ENCODE data around the gene SLC35E1.

SLC35E1 gene

DNA sequence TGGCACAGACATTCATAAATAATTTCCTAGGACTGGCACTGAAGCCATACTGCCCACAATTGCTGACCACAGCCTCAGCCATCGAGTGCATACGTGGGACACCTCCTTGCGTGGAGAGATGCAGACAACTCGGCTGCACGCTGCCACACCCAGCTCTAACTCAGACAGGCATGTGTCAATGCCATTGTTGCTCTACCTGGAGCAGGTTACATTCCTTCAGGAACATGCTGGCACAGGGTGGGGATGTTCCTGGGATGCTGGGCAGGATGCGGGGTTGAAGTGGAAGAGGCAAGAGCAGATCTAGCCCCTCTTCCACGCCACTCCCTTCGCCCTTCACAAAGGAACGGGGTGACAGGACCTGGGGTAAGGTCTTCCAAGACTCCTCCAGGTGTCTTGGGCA is 24.2 kb upstream of the SLC35E1 start:
- no peak for DNase-seq

DNA sequence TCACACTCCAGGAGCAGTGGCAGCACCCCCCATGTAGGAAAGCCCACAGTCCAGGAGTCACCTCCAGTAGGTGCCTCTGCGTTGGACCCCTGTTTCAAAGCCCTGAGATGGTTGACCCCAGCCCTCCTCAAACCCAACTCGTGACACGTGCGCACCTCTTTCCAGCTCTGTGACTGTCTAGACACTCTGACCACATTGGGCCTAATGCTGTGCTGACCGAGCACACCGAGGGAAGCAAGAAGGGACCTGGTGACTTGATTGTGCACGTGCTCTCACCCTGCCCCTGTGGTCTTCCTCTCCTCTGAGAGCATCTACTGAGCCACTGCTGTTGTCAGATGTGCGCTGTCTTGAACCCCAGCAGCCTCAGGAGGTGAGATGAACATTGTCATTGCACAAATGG is 22.9 kb upstream of the SLC35E1 start:
- DNase-seq, result no peak

DNA sequence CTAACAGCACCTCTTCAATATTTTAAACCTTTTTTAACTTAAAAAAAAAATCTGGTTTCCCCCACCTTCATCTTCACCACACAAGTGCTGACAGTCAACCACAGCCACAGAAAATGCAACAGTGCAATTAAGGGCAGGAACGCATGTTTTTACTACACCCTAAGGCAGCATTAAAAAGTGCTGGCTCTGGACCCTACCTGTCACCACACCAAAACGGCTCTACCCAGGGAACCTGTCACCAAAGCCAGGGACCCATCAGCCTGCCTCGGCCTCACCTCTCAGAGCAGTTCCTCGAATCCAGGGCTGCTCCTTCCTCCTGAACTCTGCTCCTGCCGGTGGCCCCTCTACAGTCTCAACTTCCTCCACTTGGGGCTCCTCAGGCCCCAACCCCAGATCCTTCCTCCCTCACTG is 22.5 kb upstream of the SLC35E1 start:
- DNase-seq, result no peak

DNA sequence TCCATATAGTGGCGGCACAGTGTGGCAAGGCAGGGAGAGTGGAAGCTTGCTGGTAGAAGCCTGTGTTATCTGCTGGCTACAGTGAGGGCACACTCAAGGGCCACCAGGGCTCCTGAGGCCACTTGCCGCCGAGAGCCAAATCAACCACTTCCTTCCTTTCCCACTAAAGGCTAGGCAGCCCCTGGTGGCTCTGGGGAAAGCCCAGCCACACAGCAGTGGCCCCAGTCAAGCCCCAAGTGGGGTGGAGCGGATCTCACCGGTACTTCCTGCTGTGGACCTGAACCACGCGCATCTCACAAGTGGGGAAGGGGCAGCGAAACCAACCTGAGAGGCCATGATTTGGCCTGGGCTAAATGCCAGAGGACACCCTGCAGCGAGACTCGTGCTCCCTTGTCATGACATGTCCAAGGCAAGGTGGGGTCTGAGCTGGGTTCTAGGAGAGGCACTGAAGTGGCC is 21.9 kb upstream of the SLC35E1 start:
- no peak for DNase-seq

DNA sequence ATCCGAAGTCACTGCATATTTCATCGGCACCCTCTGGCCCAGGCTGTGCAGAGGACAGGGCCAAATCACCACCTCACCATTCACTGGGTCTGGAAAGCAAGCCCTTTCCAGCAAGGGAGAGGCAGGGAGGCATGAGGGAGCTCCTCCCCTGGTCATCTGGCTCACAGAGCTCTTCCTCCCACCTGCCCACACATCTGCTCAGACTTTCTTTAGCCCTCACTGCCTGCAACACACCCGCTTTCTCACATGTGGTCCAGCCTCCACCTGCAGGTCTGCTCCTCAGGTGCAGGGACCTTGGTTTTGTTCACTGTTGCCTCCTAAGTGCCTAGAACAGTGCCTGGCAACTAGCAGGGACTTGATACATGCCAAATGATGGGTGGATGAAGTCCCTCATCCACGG is 21.0 kb upstream of the SLC35E1 start:
- DNase-seq, result no peak

DNA sequence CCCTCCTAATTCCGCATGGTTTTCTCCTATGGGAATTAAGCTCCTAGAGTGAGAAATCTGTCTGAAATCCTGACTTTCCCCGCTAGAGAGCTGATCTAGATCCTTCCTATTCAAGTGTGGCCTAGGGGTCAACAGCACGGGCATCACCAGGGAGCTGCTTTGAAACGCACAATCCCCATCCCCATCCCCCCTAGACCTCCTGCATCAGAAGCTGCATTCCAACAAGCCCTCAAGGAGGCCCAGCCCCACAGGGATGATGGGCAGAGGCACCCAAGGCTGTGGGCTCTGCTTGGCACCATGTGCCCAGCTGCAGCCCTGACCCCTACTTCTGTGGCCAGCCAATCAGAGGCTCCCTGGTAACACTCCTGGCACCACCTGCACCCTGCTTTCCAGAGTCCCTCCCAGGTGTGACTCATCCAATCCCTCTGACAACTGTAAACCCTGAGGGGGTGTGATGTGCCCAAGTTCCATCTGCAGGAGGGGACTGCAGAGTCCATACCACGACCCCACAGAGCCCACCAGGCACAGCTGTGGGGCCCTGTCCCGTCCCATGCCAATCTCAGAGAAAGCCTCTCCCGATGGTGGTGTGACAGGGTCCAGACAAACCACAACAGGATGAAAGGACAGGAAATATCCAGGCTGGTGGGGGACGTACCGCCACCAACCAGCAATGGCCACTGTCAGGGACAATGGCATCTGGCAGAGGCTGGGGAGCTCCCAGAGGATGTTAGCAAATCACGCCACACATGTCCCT is 19.8 kb upstream of the SLC35E1 start:
- no peak for DNase-seq

DNA sequence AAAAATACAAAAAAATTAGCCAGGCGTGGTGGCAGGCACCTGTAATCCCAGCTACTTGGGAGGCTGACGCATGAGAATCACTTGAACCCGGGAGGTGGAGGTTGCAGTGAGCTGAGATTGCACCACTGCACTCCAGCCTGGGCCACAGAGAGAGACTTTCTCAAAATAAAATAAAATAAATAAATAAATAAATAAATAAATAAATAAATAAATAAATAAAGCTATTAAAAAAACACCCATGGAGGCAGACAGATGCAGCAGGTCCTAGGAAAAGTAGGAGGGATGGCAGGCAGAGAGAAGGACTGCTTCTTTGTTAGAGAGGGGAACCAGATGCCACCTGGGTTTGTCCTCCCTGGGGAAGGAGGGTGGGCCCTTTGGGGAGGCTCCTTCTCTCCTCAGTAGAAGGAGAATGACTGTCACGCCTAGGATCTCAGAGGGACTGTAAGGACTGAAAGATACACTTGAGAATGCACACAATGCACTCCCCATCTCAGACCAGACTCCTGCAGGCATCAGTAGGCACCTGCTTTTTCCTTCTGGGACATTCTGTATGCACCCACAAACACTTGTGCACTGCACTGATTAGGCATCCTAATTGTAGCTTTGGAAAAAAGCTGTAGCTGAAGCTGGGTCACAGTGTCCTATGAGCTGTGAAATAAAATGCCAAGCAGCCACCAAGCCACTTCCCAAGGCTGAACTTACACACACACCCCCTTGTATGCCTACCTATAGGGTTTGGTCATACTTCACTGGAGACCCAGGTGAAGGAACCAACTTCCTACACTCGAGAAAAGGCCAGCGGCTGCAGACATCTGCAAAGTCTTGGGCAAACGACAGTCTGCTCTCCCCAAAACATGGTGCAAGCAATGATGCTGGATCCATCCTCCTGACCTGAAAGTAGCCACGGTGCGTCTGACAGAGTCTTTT is 18.9 kb upstream of the SLC35E1 start:
- no peak for DNase-seq

DNA sequence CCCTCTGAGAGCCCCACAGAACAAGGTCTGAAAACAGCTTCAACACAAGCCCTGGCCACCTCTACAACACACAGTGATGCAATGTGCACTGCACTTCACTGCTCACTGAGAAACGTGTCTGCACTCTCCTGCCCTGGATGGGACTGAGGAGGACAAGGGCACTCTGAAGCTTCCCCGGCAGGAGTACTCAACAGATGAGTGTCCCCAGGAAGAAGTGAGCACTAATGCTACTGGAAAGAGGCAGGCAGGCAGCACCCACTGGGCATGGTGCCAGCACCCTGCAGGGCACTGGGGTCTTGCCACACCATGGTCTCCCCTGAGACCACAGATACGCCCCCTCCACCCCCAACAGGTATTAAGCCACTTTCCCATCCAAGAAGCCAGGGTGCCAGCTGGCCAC is 17.7 kb upstream of the SLC35E1 start:
- DNase-seq, result peak in 1 of 3 experiments; percentile 50

DNA sequence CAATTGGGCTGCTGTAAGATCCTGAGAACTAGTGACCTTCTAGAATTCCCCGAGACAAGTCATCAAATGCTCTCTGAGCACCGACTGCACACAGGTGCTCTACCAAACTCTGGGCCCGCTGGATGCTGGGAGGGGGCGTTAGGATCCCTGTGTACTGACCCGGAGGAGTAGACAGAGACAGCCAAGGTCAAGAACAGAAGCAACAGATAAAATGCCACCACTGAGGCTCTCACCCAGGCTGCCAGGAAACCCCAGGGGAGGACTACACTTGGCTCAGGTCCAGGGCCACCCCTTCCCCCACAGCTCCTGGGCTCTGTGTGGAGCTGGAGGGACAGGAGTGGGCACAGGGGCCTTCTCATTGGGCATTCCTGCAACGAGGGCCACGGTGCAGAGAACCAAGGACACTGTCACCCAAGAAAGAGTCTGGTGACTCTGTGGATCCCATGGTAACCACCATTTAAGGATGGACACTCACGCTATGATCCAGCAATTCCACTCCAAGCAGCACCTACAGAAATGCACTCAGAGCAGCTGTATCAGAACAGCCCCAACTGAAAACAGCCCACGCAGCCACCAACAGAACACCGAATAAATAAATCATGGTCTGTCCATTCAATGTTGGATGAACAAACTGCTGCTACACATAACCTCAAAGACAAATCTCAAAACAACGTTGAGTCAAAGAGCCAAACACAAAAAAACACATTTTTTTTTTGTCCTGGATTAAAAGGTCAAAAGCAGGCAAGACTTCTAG is 16.8 kb upstream of the SLC35E1 start:
- peak in 1 of 3 experiments; percentile 3 for DNase-seq

DNA sequence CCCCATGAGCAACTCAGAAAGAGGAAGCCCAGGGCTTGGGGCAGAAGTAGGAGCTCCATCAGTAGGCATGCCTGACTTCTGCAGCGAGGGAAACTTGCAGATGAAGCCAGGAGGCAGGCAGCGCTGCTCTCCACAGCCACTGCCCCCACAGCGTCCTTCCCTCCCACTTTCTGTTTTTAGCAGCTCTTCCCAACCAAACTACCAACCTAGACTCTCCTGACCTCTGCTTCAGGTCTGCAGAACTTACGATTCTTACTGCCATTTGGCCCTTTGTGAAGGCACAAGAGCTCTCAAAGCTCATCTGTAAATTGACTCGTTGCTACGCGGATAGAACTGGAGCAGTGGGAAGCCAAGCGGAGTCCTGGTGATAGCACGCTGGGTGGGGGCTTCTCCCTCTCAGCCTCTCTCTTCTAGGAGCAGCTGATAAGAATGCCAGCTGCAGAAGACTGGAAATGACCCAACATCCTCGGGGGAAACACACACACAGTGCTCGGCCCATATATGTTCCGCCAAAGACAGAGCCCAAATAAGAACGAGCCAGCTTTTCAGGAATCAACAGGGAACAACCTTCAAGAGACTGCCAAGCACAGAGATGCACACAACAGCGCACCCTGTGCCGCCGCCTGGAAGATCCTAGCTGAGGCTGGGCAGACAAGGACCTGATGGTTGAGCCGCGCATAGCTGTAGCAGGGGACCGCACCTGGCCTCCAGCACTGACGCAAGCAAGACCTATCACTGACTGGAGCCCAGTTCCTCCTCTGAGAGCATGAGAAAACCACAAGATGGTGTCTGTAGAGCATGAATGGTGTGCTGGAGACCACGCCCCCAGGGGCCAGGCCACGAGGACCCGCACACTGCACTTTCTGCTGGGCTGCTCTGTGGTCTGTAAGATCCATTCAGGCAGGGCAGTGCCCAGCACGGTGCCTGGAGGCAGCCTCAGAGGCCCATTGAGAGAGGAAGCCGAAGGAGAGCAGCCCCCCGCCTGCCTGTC is 15.9 kb upstream of the SLC35E1 start:
- DNase-seq, result peak in 2 of 3 experiments; percentile 43 to 57

DNA sequence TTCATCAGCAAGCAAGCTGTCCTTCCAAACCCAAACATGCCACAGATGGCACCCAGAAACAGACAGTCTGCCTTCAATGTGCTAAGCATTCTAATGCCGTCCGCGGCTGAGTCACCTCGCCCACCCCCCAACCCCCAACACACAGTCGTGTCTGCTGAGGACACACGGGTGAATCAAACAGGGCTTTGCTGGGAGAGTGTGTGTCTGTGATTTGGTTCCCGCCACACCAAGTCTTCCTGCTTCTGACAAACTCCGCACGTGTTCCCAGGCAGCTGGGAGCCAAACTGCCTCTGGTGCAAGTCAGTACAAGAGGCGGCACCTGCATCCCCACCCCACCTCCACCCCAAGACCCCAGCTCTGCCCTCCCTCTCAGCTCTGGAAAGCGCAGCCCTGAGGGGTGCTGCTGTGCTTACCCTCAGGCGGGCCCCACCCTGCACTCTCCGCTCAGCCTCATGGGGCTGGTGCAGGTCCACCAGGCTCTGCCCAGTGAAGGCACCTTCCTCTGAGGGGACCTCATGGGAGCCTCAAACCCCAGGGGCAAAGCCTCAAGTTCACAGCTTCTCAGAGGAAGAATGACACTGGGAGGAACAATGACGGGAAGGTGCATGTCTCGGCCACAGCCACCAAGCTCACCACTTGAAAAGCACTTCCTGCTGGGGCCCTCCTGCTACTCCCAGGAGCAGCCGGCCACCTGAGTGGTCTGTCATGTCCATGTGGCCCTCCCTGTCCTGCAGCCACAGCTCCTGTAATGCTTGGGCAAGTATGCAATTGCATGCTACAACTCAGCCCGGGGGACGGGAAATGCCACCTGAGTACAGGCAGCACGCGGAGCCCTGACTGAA is 15.0 kb upstream of the SLC35E1 start:
- no peak for DNase-seq

DNA sequence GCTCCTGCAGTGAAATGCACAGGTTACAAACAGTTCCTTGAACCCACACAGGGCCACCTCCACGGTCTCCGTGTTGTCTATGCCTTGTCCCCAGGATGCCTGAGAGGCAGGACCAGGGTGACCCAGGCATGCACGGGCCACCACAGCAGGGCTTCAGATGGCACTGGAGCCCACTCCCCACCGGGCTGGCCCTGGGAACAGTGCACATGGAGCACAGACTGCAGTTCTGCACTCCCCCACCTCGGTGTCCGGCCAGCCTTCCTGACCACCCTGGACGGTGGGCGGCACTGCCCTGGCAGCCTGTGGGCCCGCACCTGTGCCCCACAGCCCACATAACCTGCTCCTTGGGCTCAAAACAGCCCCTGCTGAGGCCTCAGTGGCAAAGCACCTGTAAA is 14.3 kb upstream of the SLC35E1 start:
- DNase-seq, result no peak

DNA sequence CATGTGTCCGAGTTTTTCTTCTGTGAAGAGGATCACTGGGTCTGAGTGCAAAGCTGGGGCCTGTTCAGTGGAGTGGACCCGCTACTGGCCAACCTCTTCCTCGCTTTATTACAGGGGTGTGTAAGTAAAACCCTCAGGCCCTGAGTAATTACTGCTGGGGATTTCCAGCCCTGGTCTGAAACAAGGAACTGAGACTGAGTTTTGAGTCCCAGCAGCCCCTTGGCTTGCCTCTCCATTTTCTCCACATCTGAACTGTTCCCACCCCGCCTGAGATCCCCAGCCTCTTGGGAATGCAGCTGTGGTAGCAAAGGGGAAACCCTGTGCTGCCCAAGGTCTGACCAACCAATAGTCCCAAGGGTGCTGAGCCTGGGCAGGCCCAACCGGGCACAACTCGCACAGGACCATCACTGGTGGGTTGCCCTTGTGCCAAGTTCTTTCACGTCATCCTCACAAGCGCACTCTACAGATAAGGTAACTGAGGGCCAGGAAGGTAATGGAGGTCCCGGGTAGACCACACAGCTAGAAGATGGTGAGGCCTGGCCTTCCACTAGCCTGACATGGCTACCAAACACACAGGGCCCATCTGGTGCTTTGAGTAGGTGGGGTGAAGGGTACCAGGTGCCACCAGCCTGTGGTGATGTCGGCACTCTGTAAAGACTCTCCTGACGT is 13.7 kb upstream of the SLC35E1 start:
- DNase-seq, result no peak

DNA sequence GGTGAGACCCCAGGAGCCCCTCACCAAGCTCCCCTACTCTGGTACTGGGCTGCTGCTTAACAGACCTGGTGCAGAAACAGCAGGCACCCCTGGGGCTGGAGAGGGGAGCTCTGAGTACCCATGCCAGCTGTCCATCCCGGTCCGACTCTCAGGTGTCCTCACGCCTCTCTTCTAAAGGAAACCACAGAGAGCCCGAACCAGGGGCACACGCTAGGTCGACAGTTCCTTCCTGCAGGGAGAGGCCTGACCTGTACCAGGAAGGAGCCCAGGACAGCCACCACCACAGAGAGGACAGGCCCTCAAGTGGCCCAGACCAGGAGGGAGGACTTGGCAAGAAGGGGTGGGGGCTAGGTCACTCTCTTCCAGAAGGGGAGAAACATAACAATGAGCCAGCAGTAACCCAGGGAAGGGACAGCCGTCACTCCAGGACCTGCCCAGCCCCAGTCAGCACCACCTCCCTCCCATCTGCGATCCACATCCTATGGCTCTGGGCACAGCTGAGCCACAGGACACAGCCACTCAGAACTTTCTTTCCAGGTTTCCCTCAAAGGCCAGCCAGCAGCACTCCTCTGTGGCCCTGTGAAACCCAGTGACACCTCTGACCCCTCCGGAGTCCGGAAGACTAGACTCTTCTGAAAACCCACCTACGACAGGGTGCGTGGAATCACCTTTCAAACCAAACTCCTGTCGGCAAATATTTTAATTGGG is 13.0 kb upstream of the SLC35E1 start:
- DNase-seq, result no peak

DNA sequence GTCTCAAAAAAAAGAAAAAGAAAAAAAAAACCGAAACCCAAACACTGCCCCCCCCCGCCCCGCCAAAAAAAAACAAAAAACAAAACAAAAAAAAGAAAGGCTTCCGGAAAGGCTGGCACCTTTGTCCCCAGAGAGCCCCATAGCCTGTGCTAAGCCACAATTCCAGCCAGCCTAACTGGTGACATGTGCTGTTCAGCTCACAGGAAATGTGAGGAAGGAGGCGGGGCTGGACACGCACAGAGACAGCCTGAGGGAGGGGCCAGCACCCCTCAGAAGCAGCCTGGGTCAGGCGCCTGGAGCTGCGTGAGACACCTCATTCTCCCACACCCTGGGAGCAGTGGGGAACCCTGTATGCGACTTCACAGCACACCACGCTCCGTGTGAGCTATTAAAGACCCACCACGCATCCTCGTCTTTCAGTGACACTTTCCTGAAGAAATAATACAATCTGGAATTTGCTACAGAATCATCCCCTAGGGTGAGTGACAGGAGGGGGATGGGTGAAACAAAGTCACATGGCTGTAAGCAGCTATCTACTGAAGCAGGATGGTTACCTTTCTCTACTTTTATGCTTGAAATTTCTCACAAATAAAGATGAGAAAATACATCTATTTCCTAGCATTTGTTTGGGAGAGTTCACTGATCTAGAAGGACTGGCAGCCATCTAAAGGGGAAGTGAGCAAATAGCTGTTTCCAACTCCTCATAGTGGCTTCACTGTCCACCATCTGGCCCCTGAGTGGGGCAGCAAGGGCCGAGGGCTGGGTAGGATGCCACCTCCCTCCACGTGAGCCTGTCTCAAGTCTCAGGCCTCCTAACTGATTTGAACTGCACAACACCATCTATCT is 12.3 kb upstream of the SLC35E1 start:
- DNase-seq, result peak; percentile 16 to 57 (median 17)

DNA sequence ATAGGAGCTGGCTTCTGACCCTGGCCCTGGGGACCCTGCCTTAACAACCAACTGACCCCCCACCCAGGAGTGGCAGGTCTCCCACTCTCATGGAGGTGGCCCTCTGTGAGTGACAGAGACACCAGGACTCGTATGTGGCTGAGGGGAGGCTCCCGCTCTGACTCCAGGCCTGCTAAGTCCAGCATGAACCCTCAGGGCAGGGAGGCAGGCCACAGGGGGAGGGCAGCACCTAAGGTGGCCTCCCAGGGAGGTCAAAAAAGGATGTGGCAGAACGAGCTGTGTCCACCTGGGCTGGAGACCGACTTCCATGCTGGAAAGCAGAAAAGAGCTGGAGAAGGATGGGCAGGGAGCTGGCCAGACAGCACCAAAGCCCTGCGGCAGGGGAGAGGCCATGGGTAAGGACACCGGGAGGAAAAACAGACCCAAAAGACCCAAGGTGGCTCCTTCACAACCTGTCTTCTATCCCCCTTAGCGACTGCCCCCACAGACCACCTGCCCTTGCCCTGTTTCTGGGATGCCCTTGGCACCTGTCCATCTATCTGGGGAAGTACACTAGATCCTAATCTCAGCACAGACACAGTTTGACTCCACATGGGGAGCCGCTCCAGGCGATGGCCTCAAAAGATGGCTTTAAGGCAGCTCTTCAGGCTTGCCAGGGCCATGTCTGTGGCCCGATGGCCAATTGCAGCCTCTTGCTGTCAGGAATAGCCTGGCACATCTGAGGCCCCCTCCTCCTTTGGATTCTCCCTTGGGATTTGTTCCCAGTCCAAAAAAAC is 10.5 kb upstream of the SLC35E1 start:
- DNase-seq, result no peak

DNA sequence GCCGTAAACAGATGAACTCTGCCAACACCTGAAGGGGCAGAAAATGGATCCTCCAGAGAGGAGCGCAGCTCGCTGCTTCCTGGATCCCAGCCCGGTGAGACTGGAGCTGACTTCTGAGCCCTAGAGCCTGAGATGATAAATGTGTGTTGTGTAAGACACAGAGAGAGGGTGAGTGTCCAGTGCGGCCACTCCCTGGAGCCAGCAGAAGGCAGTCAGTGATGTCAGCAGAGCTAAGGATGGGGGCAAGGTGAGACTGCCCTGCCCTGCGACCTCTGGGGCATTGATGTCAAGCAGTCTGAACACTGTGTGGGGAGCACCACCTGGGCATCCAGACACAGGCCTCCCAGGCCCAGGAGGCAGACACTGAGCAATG is 9.7 kb upstream of the SLC35E1 start:
- no peak for DNase-seq

All from NCI-H1417 (cell line).